ENCODE data around the gene GAGE10. TPM values are rescaled to one million over a fixed set of nuclear protein-coding genes. Genes with fewer than 3 reads are reported as not detected.

Gene GAGE10, protein sequence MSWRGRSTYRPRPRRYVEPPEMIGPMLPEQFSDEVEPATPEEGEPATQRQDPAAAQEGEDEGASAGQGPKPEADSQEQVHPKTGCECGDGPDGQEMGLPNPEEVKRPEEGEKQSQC
- total RNA-seq (2021; fragmentation: NEBNext Ultra II Directional; extraction: Animal tissue kit (Norgen Biotek cat#: 25700)): not detected in 2 replicates
- not detected in 2 replicates for polyA plus RNA-seq (2011; rRNA removed)
- not detected for polyA plus RNA-seq (2011; cell fraction: cytosol; rRNA removed)
- polyA plus RNA-seq (2011; cell fraction: nucleus; rRNA removed): not detected
- not detected in 4 replicates for polyA plus RNA-seq (2012, experiment 1 of 2)
- polyA plus RNA-seq (2012, experiment 2 of 2): not detected
- polyA plus RNA-seq (2013, experiment 1 of 2): not detected
- polyA plus RNA-seq (2013, experiment 2 of 2): not detected
- not detected in 2 replicates for polyA minus RNA-seq (2011; rRNA and poly(A)+ RNA removed)
- not detected for polyA minus RNA-seq (2011; cell fraction: cytosol; rRNA and poly(A)+ RNA removed)
- polyA minus RNA-seq (2011; cell fraction: nucleus; rRNA and poly(A)+ RNA removed): not detected
- long read RNA-seq, experiment 1: 0 reads
- long read RNA-seq, experiment 2: 0 reads

DNA sequence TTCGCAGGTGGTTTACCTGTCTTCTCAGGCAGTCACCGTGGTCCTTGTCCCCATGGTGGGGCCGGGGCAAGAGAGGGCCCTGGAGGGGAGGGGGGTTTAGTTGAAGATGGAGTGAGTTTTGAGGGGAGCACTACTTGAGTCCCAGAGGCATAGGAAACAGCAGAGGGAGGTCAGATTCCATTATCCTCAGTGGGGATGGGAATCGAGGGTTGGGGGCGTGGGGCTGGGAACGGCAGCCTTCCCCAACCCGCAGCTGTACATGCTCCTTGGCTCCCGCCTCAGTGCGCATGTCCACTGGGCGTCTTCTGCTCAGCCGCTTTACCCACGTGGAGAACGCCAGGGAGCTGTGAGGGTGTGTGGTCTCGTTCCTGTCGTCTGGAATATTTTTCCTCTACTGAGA, at the start of gene GAGE10:
TSS of gene GAGE10 (plus strand) at position 301 of the 400 bp plus-strand sequence. CDS start 1,214 bp downstream, outside the sequence.
- Histone ChIP-seq H2BK12ac (ENCODE audit: low read depth, low read length) (no peak within 1 kb of the TSS), H2BK20ac (ENCODE audit: low read length) (no peak within 1 kb of the TSS), H4K91ac (replicated peaks; ENCODE audit: insufficient read length, low read length) (no peak within 1 kb of the TSS), H3K14ac (ENCODE audit: insufficient read length) (no peak within 1 kb of the TSS), H3K27ac (ENCODE audit: low read depth, low read length) (no peak within 1 kb of the TSS), H2AFZ (ENCODE audit: low read length) (no peak within 1 kb of the TSS), H3K27me3 (replicated peaks in 1 of 4; ENCODE audit: control insufficient read depth in 3 of 4, extremely low read depth in 1 of 4, insufficient read depth in 3 of 4, low read length in 3 of 4) (no peaks in the 10 kb centered on the region), H3K36me3 (ENCODE audit: control insufficient read depth in 2 of 4, insufficient read depth in 4 of 4, low read length in 3 of 4) (no peaks in the 10 kb centered on the region), H2AK5ac (ENCODE audit: low read depth, low read length) (no peak within 1 kb of the TSS), H3K9me3 (ENCODE audit: insufficient read depth in 2 of 2, low read depth in 1 of 2, low read length in 1 of 2) (no peaks in the 10 kb centered on the region), H3K79me2 (ENCODE audit: control insufficient read depth in 1 of 2, insufficient read depth in 2 of 2, low read length in 2 of 2) (no peaks in the 10 kb centered on the region), H3K18ac (ENCODE audit: extremely low read depth, low read length) (no peak within 1 kb of the TSS), H3K4me2 (ENCODE audit: insufficient read depth in 1 of 2, low read depth in 2 of 2, low read length in 2 of 2) (no peak within 1 kb of the TSS), H4K20me1 (replicated peaks in 1 of 2; ENCODE audit: control insufficient read depth in 1 of 2, insufficient read depth in 2 of 2, low read length in 2 of 2) (no peaks in the 10 kb centered on the region), H4K5ac (ENCODE audit: insufficient read length, low read depth, low read length) (no peak within 1 kb of the TSS), H3K79me1 (ENCODE audit: low read depth, low read length) (no peaks in the 10 kb centered on the region), H3K4ac (replicated peaks; ENCODE audit: insufficient read length, low read depth, low read length) (no peak within 1 kb of the TSS), H2BK120ac (replicated peaks; ENCODE audit: low read depth, low read length) (no peak within 1 kb of the TSS), H4K8ac (ENCODE audit: extremely low read depth, insufficient read depth, low read length) (no peak within 1 kb of the TSS), H3K4me1 (replicated peaks in 1 of 4; ENCODE audit: control insufficient read depth in 3 of 4, insufficient read depth in 4 of 4, low read length in 3 of 4) (peaks cover 0 to 5% (median 0%) of the 10 kb centered on the region in 4 experiments; a peak in 1 of 7 replicates), H2BK15ac (ENCODE audit: low read length) (no peak within 1 kb of the TSS), H3K56ac (replicated peaks; ENCODE audit: insufficient read length, low read depth, low read length) (no peak within 1 kb of the TSS), H3K9ac (replicated peaks in 1 of 4; ENCODE audit: extremely low read depth in 1 of 4, low read depth in 3 of 4, low read length in 3 of 4) (no peak within 1 kb of the TSS), H3K23ac (ENCODE audit: insufficient read length) (no peak within 1 kb of the TSS), H3K23me2 (ENCODE audit: low read depth, low read length) (no peaks in the 10 kb centered on the region), H3K4me3 (ENCODE audit: extremely low read depth in 1 of 4, insufficient read depth in 2 of 4, low read depth in 3 of 4, low read length in 4 of 4) (no peak within 1 kb of the TSS), H2BK5ac (ENCODE audit: low read depth, low read length) (no peak within 1 kb of the TSS)
- 80% methylated on average over 1 of the region's 15 CpGs; no CpG with 5 or more reads in 1 of the 2 experiments for WGBS, 2 experiments (ENCODE audit: extremely low coverage in 1 of 2, insufficient coverage in 1 of 2, insufficient read length in 1 of 2, insufficient replicate concordance in 2 of 2, low coverage in 1 of 2, low lambda C conversion rate in 2 of 2, missing lambda C conversion rate in 1 of 2)
- POLR2A ChIA-PET (ENCODE audit: partially characterized antibody): no interaction called here
- FAIRE-seq: no peak
- no peak for DNase-seq (ENCODE audit: low read depth in 1 of 2, low spot score in 2 of 2)
- CTCF ChIA-PET (ENCODE audit: partially characterized antibody): no interaction called here
- TF ChIP-seq, protein P1, sequence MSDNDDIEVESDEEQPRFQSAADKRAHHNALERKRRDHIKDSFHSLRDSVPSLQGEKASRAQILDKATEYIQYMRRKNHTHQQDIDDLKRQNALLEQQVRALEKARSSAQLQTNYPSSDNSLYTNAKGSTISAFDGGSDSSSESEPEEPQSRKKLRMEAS (IDR thresholded peaks at IDR 0.05): no peak
- TF ChIP-seq JUN (IDR thresholded peaks at IDR 0.05; ENCODE audit: low read depth, low read length) (no peak), GTF2F1 (IDR thresholded peaks at IDR 0.05; ENCODE audit: borderline replicate concordance, low read depth, low read length) (no peak), ZNF274 (IDR thresholded peaks at IDR 0.05; ENCODE audit: borderline replicate concordance, extremely low read depth, low read length) (no peak)
- TF ChIP-seq, protein P2, sequence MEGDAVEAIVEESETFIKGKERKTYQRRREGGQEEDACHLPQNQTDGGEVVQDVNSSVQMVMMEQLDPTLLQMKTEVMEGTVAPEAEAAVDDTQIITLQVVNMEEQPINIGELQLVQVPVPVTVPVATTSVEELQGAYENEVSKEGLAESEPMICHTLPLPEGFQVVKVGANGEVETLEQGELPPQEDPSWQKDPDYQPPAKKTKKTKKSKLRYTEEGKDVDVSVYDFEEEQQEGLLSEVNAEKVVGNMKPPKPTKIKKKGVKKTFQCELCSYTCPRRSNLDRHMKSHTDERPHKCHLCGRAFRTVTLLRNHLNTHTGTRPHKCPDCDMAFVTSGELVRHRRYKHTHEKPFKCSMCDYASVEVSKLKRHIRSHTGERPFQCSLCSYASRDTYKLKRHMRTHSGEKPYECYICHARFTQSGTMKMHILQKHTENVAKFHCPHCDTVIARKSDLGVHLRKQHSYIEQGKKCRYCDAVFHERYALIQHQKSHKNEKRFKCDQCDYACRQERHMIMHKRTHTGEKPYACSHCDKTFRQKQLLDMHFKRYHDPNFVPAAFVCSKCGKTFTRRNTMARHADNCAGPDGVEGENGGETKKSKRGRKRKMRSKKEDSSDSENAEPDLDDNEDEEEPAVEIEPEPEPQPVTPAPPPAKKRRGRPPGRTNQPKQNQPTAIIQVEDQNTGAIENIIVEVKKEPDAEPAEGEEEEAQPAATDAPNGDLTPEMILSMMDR (IDR thresholded peaks at IDR 0.05; ENCODE audit: control extremely low read depth in 1 of 3, insufficient read depth in 1 of 3, low read depth in 1 of 3, low read length in 3 of 3): no peak

All from H1 (cell line).